Measurements from ENCODE around the gene PHYHIPL.

The PHYHIPL gene

GRCh38 chr10:59283456-59284091 is 107.1 kb downstream of the PHYHIPL start:
- peaks cover 6% of the 10 kb centered on the region for H3K4me1 ChIP-seq (ENCODE audit: control insufficient read depth, insufficient read depth, low read length)
- H3K36me3 ChIP-seq (ENCODE audit: control insufficient read depth, insufficient read depth, low read length), result no peaks in the 10 kb centered on the region
- H3K9ac ChIP-seq (ENCODE audit: low read depth, low read length), result no peak overlapping the region
- H3K9me3 ChIP-seq (ENCODE audit: control insufficient read depth, insufficient read depth, low read length), result no peaks in the 10 kb centered on the region
- H3K4me3 ChIP-seq (ENCODE audit: low read depth, low read length), result no peak overlapping the region
- no peaks in the 10 kb centered on the region for H3K27me3 ChIP-seq (ENCODE audit: control insufficient read depth, insufficient read depth, low read length)

- Histone ChIP-seq H3K4me1 (ENCODE audit: control insufficient read depth, insufficient read depth, low read length) (peaks cover 6% of the 10 kb centered on the region), H3K9ac (ENCODE audit: low read depth, low read length) (no peak overlapping the region), H3K27me3 (ENCODE audit: control insufficient read depth, insufficient read depth, low read length) (no peaks in the 10 kb centered on the region), H3K4me3 (ENCODE audit: low read depth, low read length) (no peak overlapping the region), H3K9me3 (ENCODE audit: control insufficient read depth, insufficient read depth, low read length) (no peaks in the 10 kb centered on the region), H3K36me3 (ENCODE audit: control insufficient read depth, insufficient read depth, low read length) (no peaks in the 10 kb centered on the region)
Measured at GRCh38 chr10:59284118-59284975, 107.9 kb downstream of the PHYHIPL start.

- Histone ChIP-seq H3K27me3 (ENCODE audit: control insufficient read depth, insufficient read depth, low read length) (no peaks in the 10 kb centered on the region), H3K9ac (ENCODE audit: low read depth, low read length) (no peak overlapping the region), H3K9me3 (ENCODE audit: control insufficient read depth, insufficient read depth, low read length) (no peaks in the 10 kb centered on the region), H3K36me3 (ENCODE audit: control insufficient read depth, insufficient read depth, low read length) (no peaks in the 10 kb centered on the region), H3K4me3 (ENCODE audit: low read depth, low read length) (no peak overlapping the region), H3K4me1 (ENCODE audit: control insufficient read depth, insufficient read depth, low read length) (peaks cover 13% of the 10 kb centered on the region)
Measured at GRCh38 chr10:59285073-59285472, 108.6 kb downstream of the PHYHIPL start.

GRCh38 chr10:59285848-59286247 is 109.4 kb downstream of the PHYHIPL start:
- H3K4me3 ChIP-seq (ENCODE audit: low read depth, low read length), result no peak overlapping the region
- no peaks in the 10 kb centered on the region for H3K36me3 ChIP-seq (ENCODE audit: control insufficient read depth, insufficient read depth, low read length)
- H3K9ac ChIP-seq (ENCODE audit: low read depth, low read length), result no peak overlapping the region
- peaks cover 15% of the 10 kb centered on the region for H3K4me1 ChIP-seq (ENCODE audit: control insufficient read depth, insufficient read depth, low read length)
- no peaks in the 10 kb centered on the region for H3K9me3 ChIP-seq (ENCODE audit: control insufficient read depth, insufficient read depth, low read length)
- no peaks in the 10 kb centered on the region for H3K27me3 ChIP-seq (ENCODE audit: control insufficient read depth, insufficient read depth, low read length)

GRCh38 chr10:59287587-59288255 is 111.3 kb downstream of the PHYHIPL start:
- Histone ChIP-seq H3K9me3 (ENCODE audit: control insufficient read depth, insufficient read depth, low read length) (no peaks in the 10 kb centered on the region), H3K4me3 (ENCODE audit: low read depth, low read length) (no peak overlapping the region), H3K4me1 (ENCODE audit: control insufficient read depth, insufficient read depth, low read length) (peaks cover 15% of the 10 kb centered on the region), H3K9ac (ENCODE audit: low read depth, low read length) (no peak overlapping the region), H3K36me3 (ENCODE audit: control insufficient read depth, insufficient read depth, low read length) (no peaks in the 10 kb centered on the region), H3K27me3 (ENCODE audit: control insufficient read depth, insufficient read depth, low read length) (no peaks in the 10 kb centered on the region)

GRCh38 chr10:59289853-59290252 is 113.4 kb downstream of the PHYHIPL start:
- peaks cover 9% of the 10 kb centered on the region for H3K4me1 ChIP-seq (ENCODE audit: control insufficient read depth, insufficient read depth, low read length)
- H3K27me3 ChIP-seq (ENCODE audit: control insufficient read depth, insufficient read depth, low read length), result no peaks in the 10 kb centered on the region
- no peaks in the 10 kb centered on the region for H3K9me3 ChIP-seq (ENCODE audit: control insufficient read depth, insufficient read depth, low read length)
- no peaks in the 10 kb centered on the region for H3K36me3 ChIP-seq (ENCODE audit: control insufficient read depth, insufficient read depth, low read length)
- H3K9ac ChIP-seq (ENCODE audit: low read depth, low read length), result no peak overlapping the region
- H3K4me3 ChIP-seq (ENCODE audit: low read depth, low read length), result no peak overlapping the region

- no peaks in the 10 kb centered on the region for H3K9me3 ChIP-seq (ENCODE audit: control insufficient read depth, insufficient read depth, low read length)
- no peak overlapping the region for H3K4me3 ChIP-seq (ENCODE audit: low read depth, low read length)
- H3K27me3 ChIP-seq (ENCODE audit: control insufficient read depth, insufficient read depth, low read length), result no peaks in the 10 kb centered on the region
- H3K9ac ChIP-seq (ENCODE audit: low read depth, low read length), result no peak overlapping the region
- H3K4me1 ChIP-seq (ENCODE audit: control insufficient read depth, insufficient read depth, low read length), result peaks cover 9% of the 10 kb centered on the region
- no peaks in the 10 kb centered on the region for H3K36me3 ChIP-seq (ENCODE audit: control insufficient read depth, insufficient read depth, low read length)
Measured at GRCh38 chr10:59290448-59290847, 114.0 kb downstream of the PHYHIPL start.

Data from iPS-15b (cell line).